IMR-90 (cell line): Measurements from ENCODE around the gene HENMT1. TPM values are rescaled to one million over a fixed set of nuclear protein-coding genes. Genes with fewer than 3 reads are reported as not detected.

Source experiments
- ATAC-seq: fragments of 200-7000 bp; cut with Tn5 transposase; 2 replicates; pipeline ENCODE4 v1.9.1; 2020; ENCODE audit warnings: low read depth, mild to moderate bottlenecking, moderate library complexity
- BruUV-seq: library from RNA; stranded (reverse); fragments of 400-500 nt; replicated peaks from 2 replicates; lab custom pipeline; 2021; lab: Mats Ljungman, UMichigan
- CTCF ChIA-PET: fragments of 300-600 bp; formaldehyde crosslinking; extraction: SDS; loops from one replicate; lab custom pipeline; 2021; ENCODE audit warnings: antibody characterized with exemption; lab: Yijun Ruan, JAX
- POLR2A ChIA-PET: fragments of 300-600 bp; sonication (Branson Sonifier 250); formaldehyde crosslinking; loops from one replicate; lab custom pipeline; 2022; ENCODE audit warnings: antibody characterized with exemption; ENCODE audit not compliant: unreplicated experiment; lab: Charles Lee
- DNase-seq: peaks from one replicate; pipeline ENCODE4 v3.0.0; 2013
- H2AFZ ChIP-seq: replicated peaks from 2 replicates; pipeline ENCODE3; 2013; ENCODE audit warnings: low read length, mild to moderate bottlenecking; ENCODE audit not compliant: poor library complexity
- H2AK5ac ChIP-seq: 2 replicates; pipeline ENCODE4 v1.6.1; 2013; ENCODE audit warnings: low read depth, low read length, inconsistent platforms
- H2AK9ac ChIP-seq: replicated peaks from 2 replicates; pipeline ENCODE3; 2013; ENCODE audit warnings: mild to moderate bottlenecking, low read depth, low read length, moderate library complexity; ENCODE audit not compliant: poor library complexity
- H2BK120ac ChIP-seq: 2 replicates; pipeline ENCODE4 v1.6.1; 2013; ENCODE audit warnings: low read depth, low read length, inconsistent platforms
- H2BK15ac ChIP-seq: 3 replicates; pipeline ENCODE4 v1.6.1; 2013; ENCODE audit warnings: low read depth, low read length, inconsistent platforms
- H2BK20ac ChIP-seq: 2 replicates; pipeline ENCODE4 v1.6.1; 2013; ENCODE audit warnings: low read depth, mild to moderate bottlenecking, inconsistent platforms, low read length, moderate library complexity
- H2BK5ac ChIP-seq: 2 replicates; pipeline ENCODE4 v1.6.1; 2013; ENCODE audit warnings: mild to moderate bottlenecking, low read depth, low read length, inconsistent platforms; ENCODE audit not compliant: poor library complexity, severe bottlenecking
- H3K14ac ChIP-seq: replicated peaks from 2 replicates; pipeline ENCODE4 v1.6.1; 2013; ENCODE audit warnings: low read depth, low read length, inconsistent platforms
- H3K18ac ChIP-seq: 2 replicates; pipeline ENCODE4 v1.6.1; 2013; ENCODE audit warnings: low read depth, low read length, control low read depth
- H3K23ac ChIP-seq: 2 replicates; pipeline ENCODE4 v1.6.1; 2013; ENCODE audit warnings: low read depth, low read length, inconsistent platforms
- H3K27ac ChIP-seq: 2 replicates; pipeline ENCODE4 v1.5.1; 2013; ENCODE audit warnings: mild to moderate bottlenecking, control low read depth, low read length; ENCODE audit not compliant: insufficient read depth
- H3K27me3 ChIP-seq: 2 replicates; pipeline ENCODE4 v1.6.1; 2013; ENCODE audit warnings: low read length; ENCODE audit not compliant: control insufficient read depth, insufficient read depth
- H3K36me3 ChIP-seq: 2 replicates; pipeline ENCODE4 v1.6.1; 2013; ENCODE audit warnings: low read length, mixed read lengths; ENCODE audit not compliant: control insufficient read depth, insufficient read depth
- H3K4ac ChIP-seq: 2 replicates; pipeline ENCODE4 v1.6.1; 2013; ENCODE audit warnings: low read depth, low read length, inconsistent platforms
- H3K4me1 ChIP-seq: 2 replicates; pipeline ENCODE4 v1.6.1; 2013; ENCODE audit warnings: low read length, mixed read lengths; ENCODE audit not compliant: control insufficient read depth, insufficient read depth
- H3K4me2 ChIP-seq: 2 replicates; pipeline ENCODE4 v1.6.1; 2013; ENCODE audit warnings: low read depth, mild to moderate bottlenecking, control low read depth, low read length, moderate library complexity
- H3K4me3 ChIP-seq: 2 replicates; pipeline ENCODE4 v1.5.1; 2013; ENCODE audit warnings: low read depth, mild to moderate bottlenecking, control low read depth, low read length, moderate library complexity; ENCODE audit not compliant: insufficient read depth
- H3K56ac ChIP-seq: 2 replicates; pipeline ENCODE4 v1.6.1; 2013; ENCODE audit warnings: low read length, inconsistent platforms; ENCODE audit not compliant: insufficient read depth; ENCODE audit errors: extremely low read depth
- H3K79me1 ChIP-seq, 2 experiments: 2 replicates each; pipeline ENCODE4 v1.6.1; 2013; ENCODE audit warnings: low read length in 2 of 2, inconsistent platforms in 1 of 2, low read depth in 1 of 2
- H3K9ac ChIP-seq: 2 replicates; pipeline ENCODE4 v1.6.1; 2013; ENCODE audit warnings: low read depth, low read length, control low read depth
- H3K9me1 ChIP-seq: 2 replicates; pipeline ENCODE4 v1.6.1; 2013; ENCODE audit warnings: low read length, inconsistent platforms; ENCODE audit not compliant: insufficient read depth
- H3K9me3 ChIP-seq: 2 replicates; pipeline ENCODE4 v1.6.1; 2013; ENCODE audit warnings: low read length; ENCODE audit not compliant: control insufficient read depth, insufficient read depth
- H4K20me1 ChIP-seq: 2 replicates; pipeline ENCODE4 v1.6.1; 2013; ENCODE audit warnings: low read length, inconsistent platforms; ENCODE audit not compliant: insufficient read depth
- H4K5ac ChIP-seq: 2 replicates; pipeline ENCODE4 v1.6.1; 2013; ENCODE audit warnings: mild to moderate bottlenecking, low read depth, low read length, control low read depth
- H4K8ac ChIP-seq, 2 experiments: 2 replicates each; pipeline ENCODE4 v1.6.1; 2013; ENCODE audit warnings: low read depth in 2 of 2, low read length in 2 of 2, control low read depth in 1 of 2, inconsistent platforms in 1 of 2
- H4K91ac ChIP-seq: 2 replicates; pipeline ENCODE4 v1.6.1; 2013; ENCODE audit warnings: low read depth, low read length, inconsistent platforms; ENCODE audit not compliant: insufficient read depth
- CEBPB ChIP-seq: IDR thresholded peaks from 2 replicates; pipeline ENCODE4 v1.6.1; 2012; ENCODE audit warnings: low read depth, low read length, improper control_type of control experiment
- CHD1 ChIP-seq: IDR thresholded peaks from 2 replicates; pipeline ENCODE4 v1.6.1; 2012; ENCODE audit warnings: low read depth, low read length, improper control_type of control experiment
- CTCF ChIP-seq: conservative IDR thresholded peaks from 2 replicates; pipeline ENCODE4 v1.5.1; 2012; ENCODE audit warnings: mild to moderate bottlenecking, low read depth, low read length, improper control_type of control experiment
- MAZ ChIP-seq: IDR thresholded peaks from 2 replicates; pipeline ENCODE4 v1.6.1; 2012; ENCODE audit warnings: low read depth, mild to moderate bottlenecking, low read length, improper control_type of control experiment, moderate library complexity, borderline replicate concordance
- MXI1 ChIP-seq: IDR thresholded peaks from 2 replicates; pipeline ENCODE4 v1.6.1; 2012; ENCODE audit warnings: low read depth, mild to moderate bottlenecking, low read length, moderate library complexity, borderline replicate concordance
- NFE2L2 ChIP-seq: fragments of 150-350 bp; IDR thresholded peaks from 2 replicates; pipeline ENCODE4 v1.6.1; 2016; ENCODE audit warnings: low read depth, mild to moderate bottlenecking, low read length
- POLR2A ChIP-seq: IDR thresholded peaks from 2 replicates; pipeline ENCODE4 v1.6.1; 2012; ENCODE audit warnings: mild to moderate bottlenecking, low read depth, low read length
- RCOR1 ChIP-seq: IDR thresholded peaks from 2 replicates; pipeline ENCODE4 v1.6.1; 2012; ENCODE audit warnings: mild to moderate bottlenecking, low read length, improper control_type of control experiment; ENCODE audit not compliant: insufficient replicate concordance
- RFX5 ChIP-seq: IDR thresholded peaks from 2 replicates; pipeline ENCODE4 v1.8.0; 2012; ENCODE audit warnings: low read depth, mild to moderate bottlenecking, low read length, moderate library complexity
- SMC3 ChIP-seq: fragments of 150-350 bp; IDR thresholded peaks from 2 replicates; pipeline ENCODE4 v1.6.1; 2016; ENCODE audit warnings: low read depth, mild to moderate bottlenecking, antibody characterized with exemption, low read length, moderate library complexity
- WGBS, 2 experiments: methylation state at CpG; one replicate each; pipeline versions ENCODE4 v1.1.5 to v1.1.7; 2013; ENCODE audit warnings: missing lambda C conversion rate in 2 of 2; ENCODE audit not compliant: insufficient read length in 1 of 2; ENCODE audit errors: extremely low coverage in 2 of 2; 5-methylcytosine and 5-hydroxymethylcytosine counted together
- dilution Hi-C: fragments of 300-500 bp; cut with HindIII; formaldehyde crosslinking; loops from one replicate; pipeline ENCODE4 v1.14.3; 2018; ENCODE audit warnings: low sequenced_read_pairs; ENCODE audit not compliant: unreplicated experiment
- in situ Hi-C: fragments of 300-500 bp; cut with MboI; formaldehyde crosslinking; loops from 3 replicates; pipeline ENCODE4 v1.14.3; 2019; ENCODE audit warnings: low sequenced_read_pairs, inconsistent platforms, mixed read lengths
- intact Hi-C: fragments of 100-400 bp; cut with micrococcal nuclease; formaldehyde crosslinking; loops from 2 replicates; pipeline ENCODE4 v1.10.0; 2022
- polyA plus RNA-seq, 3 experiments: library from polyadenylated mRNA; depleted of rRNA; stranded (reverse); fragments of >200 nt; gene quantifications; 2 replicates each; pipeline ENCODE4 v1.2.3, GENCODE V29; 2012; ENCODE audit warnings: low replicate concordance in 1 of 3
- total RNA-seq: library from RNA; depleted of rRNA; stranded (reverse); fragments of >200 nt; gene quantifications from 2 replicates; pipeline ENCODE4 v1.2.3, GENCODE V29; 2012
- TF ChIP-seq, protein P1 (sequence below): fragments of 150-350 bp; IDR thresholded peaks from 2 replicates; pipeline ENCODE4 v1.6.1; 2016; ENCODE audit warnings: low read depth, mild to moderate bottlenecking, low read length, moderate library complexity, borderline replicate concordance

Gene HENMT1
- total and polyA plus RNA-seq, 2 of the 4 experiments (the other 2 are of a cell fraction) = 0.54 to 0.67 TPM

- no peaks in the 10 kb centered on the region for H3K9me3 ChIP-seq
- WGBS, 2 experiments = no CpG with 5 or more reads among the region's 1 CpG
- no peak overlapping the region for H2AK5ac ChIP-seq
- no peak overlapping the region for H3K4ac ChIP-seq
- no peak overlapping the region for H2BK15ac ChIP-seq
- H4K20me1 ChIP-seq = no peaks in the 10 kb centered on the region
- ChIA-PET CTCF (no interaction called here), POLR2A (no interaction called here)
- no peak overlapping the region for H4K91ac ChIP-seq
- intact Hi-C loops (loop anchor here (5.0 kb wide), 1 partner anchor 41 kb away; no protein-coding TSS in a partner anchor), dilution Hi-C loops (no loop called here), in situ Hi-C loops (no loop called here)
- H3K9me1 ChIP-seq = peaks cover 2% of the 10 kb centered on the region
- no peak overlapping the region for H4K8ac ChIP-seq
- H3K4me3 ChIP-seq = no peak overlapping the region
- no peak overlapping the region for H2AK9ac ChIP-seq
- H3K56ac ChIP-seq = no peak overlapping the region
- H2BK5ac ChIP-seq = no peak overlapping the region
- no peak overlapping the region for H2AFZ ChIP-seq
- no peak overlapping the region for H3K4me2 ChIP-seq
- no peak overlapping the region for H3K18ac ChIP-seq
- H3K9ac ChIP-seq = no peak overlapping the region
- H4K5ac ChIP-seq = no peak overlapping the region
- H3K23ac ChIP-seq = no peak overlapping the region
- H3K36me3 ChIP-seq = no peaks in the 10 kb centered on the region
- no peaks in the 10 kb centered on the region for H3K27me3 ChIP-seq
- no TSS peak for BruUV-seq
- peaks cover 0 to 10% of the 10 kb centered on the region in 2 experiments; a peak in 3 of 4 replicates for H3K79me1 ChIP-seq
- H3K4me1 ChIP-seq = no peaks in the 10 kb centered on the region; the same call in 1 of the 2 replicates
- no peak overlapping the region for H3K14ac ChIP-seq
- H3K27ac ChIP-seq = no peak overlapping the region
- ATAC-seq = peak; percentile 23; the same call in 1 of the 2 replicates
- no peak overlapping the region for H2BK20ac ChIP-seq
- DNase-seq = peak; percentile 32
- TF ChIP-seq, protein P1, sequence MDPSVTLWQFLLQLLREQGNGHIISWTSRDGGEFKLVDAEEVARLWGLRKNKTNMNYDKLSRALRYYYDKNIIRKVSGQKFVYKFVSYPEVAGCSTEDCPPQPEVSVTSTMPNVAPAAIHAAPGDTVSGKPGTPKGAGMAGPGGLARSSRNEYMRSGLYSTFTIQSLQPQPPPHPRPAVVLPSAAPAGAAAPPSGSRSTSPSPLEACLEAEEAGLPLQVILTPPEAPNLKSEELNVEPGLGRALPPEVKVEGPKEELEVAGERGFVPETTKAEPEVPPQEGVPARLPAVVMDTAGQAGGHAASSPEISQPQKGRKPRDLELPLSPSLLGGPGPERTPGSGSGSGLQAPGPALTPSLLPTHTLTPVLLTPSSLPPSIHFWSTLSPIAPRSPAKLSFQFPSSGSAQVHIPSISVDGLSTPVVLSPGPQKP = no peak
- TF ChIP-seq RFX5 = no peak
- TF ChIP-seq CHD1 = no peak
- no peak for TF ChIP-seq POLR2A
- no peak for TF ChIP-seq SMC3
- TF ChIP-seq MAZ = no peak
- no peak for TF ChIP-seq CEBPB
- TF ChIP-seq NFE2L2 = no peak
- TF ChIP-seq MXI1 = no peak
- TF ChIP-seq CTCF = no peak
- TF ChIP-seq RCOR1 = no peak
- H2BK120ac ChIP-seq = no peak overlapping the region
These were observed 62.6 kb downstream of the HENMT1 start for GRCh38 chr1:108598340-108598739.
